Measurements from ENCODE around the gene ARHGEF11.

DNA sequence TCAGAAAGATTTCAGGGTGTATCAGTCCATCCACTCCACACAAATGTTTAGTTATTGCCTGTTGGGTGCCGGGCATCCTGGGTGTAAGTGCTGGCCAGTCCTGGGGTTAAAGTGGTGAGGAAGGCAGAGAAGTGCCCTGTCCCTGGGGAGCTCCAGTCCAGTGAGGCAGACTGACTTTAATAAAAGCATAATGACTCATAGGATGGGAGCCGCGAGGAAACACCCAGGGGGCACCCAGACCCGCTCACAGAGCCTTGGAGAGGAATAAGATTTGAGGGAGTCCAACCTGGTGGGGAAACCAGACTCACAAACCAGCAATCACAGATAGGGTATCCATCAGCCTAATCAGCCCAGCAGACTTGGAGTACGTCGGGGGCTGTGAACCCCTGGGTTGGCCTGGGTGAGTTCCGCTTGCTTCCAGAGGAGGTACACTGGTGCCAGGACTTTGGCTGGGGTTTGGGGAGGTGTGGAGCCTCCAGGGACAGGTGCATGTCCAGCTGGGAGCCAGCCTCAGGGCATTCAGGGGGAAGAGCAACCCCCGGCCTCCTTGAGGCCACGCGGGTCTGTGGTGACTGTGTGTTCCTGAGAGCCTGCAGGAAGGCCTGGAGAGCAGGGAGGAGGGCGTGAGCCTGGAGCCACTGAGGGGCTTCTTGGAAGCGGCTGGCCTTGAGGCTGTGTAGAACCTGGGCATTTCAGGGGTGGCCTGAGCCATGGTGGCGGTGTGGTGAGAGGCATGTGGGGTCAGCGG is 148.3 kb downstream of the ARHGEF11 start:
- no peak for TF ChIP-seq CTCF (IDR thresholded peaks at IDR 0.05; ENCODE audit: low read depth, low read length)
- TF ChIP-seq, protein P1, sequence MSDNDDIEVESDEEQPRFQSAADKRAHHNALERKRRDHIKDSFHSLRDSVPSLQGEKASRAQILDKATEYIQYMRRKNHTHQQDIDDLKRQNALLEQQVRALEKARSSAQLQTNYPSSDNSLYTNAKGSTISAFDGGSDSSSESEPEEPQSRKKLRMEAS (IDR thresholded peaks at IDR 0.05; ENCODE audit: low read depth, low read length): no peak
- TF ChIP-seq POLR2A (IDR thresholded peaks at IDR 0.05; ENCODE audit: extremely low read depth, insufficient read length): no peak

All from NB4 (cell line).